Measurements from ENCODE around the gene THSD7B.

DNA sequence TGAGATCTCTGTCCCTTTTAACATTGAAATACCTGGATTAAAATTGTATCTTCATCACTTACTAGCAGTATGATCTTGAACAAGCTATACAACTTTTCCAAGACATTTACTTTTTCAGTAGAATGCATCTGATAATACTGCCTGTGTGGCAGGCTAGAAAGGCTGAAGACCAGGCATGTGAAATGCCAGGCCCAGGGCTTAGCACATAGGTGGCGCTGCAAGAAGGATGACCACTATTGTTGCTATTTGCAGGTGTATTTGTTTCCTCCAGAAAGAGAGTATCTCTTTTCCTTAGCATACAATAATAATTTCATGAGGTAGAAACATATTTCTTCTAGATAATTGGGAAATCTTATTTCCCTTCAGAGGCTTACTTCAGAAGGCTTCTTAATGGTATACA lies 331.3 kb downstream of the THSD7B start:
- TF ChIP-seq, protein P1, sequence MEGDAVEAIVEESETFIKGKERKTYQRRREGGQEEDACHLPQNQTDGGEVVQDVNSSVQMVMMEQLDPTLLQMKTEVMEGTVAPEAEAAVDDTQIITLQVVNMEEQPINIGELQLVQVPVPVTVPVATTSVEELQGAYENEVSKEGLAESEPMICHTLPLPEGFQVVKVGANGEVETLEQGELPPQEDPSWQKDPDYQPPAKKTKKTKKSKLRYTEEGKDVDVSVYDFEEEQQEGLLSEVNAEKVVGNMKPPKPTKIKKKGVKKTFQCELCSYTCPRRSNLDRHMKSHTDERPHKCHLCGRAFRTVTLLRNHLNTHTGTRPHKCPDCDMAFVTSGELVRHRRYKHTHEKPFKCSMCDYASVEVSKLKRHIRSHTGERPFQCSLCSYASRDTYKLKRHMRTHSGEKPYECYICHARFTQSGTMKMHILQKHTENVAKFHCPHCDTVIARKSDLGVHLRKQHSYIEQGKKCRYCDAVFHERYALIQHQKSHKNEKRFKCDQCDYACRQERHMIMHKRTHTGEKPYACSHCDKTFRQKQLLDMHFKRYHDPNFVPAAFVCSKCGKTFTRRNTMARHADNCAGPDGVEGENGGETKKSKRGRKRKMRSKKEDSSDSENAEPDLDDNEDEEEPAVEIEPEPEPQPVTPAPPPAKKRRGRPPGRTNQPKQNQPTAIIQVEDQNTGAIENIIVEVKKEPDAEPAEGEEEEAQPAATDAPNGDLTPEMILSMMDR (conservative IDR thresholded peaks at IDR 0.05; ENCODE audit: low read depth in 2 of 2): peak; percentile 74 to 77
- no peak for TF ChIP-seq REST (IDR thresholded peaks at IDR 0.05; ENCODE audit: unreplicated experiment)
